C4-2B (cell line): ENCODE results near the gene KCTD16.
A peak's percentile ranks its signal among the peaks of the same experiment; 100 is the strongest.

Source experiments
- H3K27ac ChIP-seq: fragments of 450-650 bp; 2 replicates; pipeline ENCODE4 v1.5.1; 2017
- ZFX ChIP-seq: fragments of 450-650 bp; IDR thresholded peaks from 2 replicates; pipeline ENCODE4 v1.6.1; 2017
- TF ChIP-seq, protein P1 (sequence below): fragments of 450-650 bp; conservative IDR thresholded peaks from 2 replicates; pipeline ENCODE4 v1.5.1; 2017; ENCODE audit warnings: mild to moderate bottlenecking

The KCTD16 gene

GRCh38 chr5:144462577-144462976, 291.9 kb downstream of the KCTD16 start:
- no peak overlapping the region for H3K27ac ChIP-seq
- no peak for TF ChIP-seq ZFX
- TF ChIP-seq, protein P1, sequence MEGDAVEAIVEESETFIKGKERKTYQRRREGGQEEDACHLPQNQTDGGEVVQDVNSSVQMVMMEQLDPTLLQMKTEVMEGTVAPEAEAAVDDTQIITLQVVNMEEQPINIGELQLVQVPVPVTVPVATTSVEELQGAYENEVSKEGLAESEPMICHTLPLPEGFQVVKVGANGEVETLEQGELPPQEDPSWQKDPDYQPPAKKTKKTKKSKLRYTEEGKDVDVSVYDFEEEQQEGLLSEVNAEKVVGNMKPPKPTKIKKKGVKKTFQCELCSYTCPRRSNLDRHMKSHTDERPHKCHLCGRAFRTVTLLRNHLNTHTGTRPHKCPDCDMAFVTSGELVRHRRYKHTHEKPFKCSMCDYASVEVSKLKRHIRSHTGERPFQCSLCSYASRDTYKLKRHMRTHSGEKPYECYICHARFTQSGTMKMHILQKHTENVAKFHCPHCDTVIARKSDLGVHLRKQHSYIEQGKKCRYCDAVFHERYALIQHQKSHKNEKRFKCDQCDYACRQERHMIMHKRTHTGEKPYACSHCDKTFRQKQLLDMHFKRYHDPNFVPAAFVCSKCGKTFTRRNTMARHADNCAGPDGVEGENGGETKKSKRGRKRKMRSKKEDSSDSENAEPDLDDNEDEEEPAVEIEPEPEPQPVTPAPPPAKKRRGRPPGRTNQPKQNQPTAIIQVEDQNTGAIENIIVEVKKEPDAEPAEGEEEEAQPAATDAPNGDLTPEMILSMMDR = no peak

GRCh38 chr5:144463481-144464223, 293.0 kb downstream of the KCTD16 start:
- no peak overlapping the region for H3K27ac ChIP-seq
- no peak for TF ChIP-seq ZFX
- TF ChIP-seq, protein P1 = no peak

DNA sequence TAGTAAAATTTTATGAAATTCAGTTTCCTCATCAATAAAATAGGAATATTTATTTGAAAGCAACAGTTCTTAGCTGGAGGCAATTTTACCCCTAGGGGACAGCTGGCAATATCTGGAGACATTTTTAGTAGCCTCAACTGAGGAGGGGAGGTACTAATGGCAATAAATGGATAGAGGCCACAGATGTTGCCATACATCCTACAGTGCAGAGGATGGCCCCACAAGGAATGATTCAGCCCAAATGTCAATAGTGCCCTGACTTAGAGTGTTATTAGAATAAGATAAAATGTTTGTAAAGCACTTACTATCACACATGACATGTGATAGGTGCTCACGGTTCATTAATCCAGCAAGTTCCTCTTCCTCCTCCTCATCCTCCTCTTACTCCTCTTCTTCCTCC, 293.6 kb downstream of the KCTD16 start:
- no peak overlapping the region for H3K27ac ChIP-seq

DNA sequence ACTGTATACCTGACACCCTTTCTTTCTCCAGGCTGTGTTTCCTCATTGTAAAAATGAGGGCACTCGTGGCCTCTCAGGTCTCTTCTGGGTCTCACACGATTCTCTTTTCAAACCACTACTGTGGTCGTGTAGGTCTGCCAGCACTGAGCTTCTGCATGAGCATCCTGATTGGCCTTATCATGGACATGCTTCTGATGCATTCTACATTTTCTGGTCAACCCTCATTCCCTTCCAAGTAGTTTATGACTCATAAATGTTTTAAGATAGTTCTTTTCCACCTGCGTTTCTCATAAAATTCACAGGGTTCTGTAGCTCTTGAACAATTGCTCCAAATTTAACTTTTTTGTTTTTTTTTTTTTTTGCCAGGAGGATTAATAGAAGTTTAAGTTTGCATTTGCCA, 294.8 kb downstream of the KCTD16 start:
- TF ChIP-seq, protein P1 = no peak
- TF ChIP-seq ZFX = no peak
- H3K27ac ChIP-seq = no peak overlapping the region

More for the DNA sequence above, 293.6 kb downstream of the KCTD16 start:
- TF ChIP-seq, protein P1 = no peak
- TF ChIP-seq ZFX = no peak

DNA sequence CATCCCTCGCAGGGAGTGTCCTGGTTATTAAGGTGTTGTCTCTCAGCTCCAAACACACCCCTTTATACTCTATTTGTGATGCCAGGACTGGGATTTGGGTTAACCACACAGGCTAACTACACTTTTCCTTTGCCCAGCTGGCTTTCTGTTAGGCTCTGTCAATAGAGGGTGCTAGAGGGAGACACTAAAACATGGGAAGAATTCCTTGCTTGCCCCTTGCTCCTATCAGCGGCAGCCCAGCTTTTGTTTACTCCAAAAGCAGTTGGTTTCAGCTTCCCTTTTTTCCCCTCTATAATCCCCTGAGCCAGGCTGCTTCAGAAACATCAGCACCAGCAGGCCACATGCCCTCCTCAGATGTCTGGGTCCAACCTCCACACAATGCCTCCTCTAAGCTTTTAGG, 297.1 kb downstream of the KCTD16 start:
- TF ChIP-seq, protein P1 = peak; percentile 72
- TF ChIP-seq ZFX = no peak
- H3K27ac ChIP-seq = no peak overlapping the region

GRCh38 chr5:144468571-144468970, 297.9 kb downstream of the KCTD16 start:
- H3K27ac ChIP-seq = no peak overlapping the region
- TF ChIP-seq, protein P1 = no peak
- no peak for TF ChIP-seq ZFX

GRCh38 chr5:144469106-144469505, 298.4 kb downstream of the KCTD16 start:
- no peak overlapping the region for H3K27ac ChIP-seq
- TF ChIP-seq, protein P1 = no peak
- no peak for TF ChIP-seq ZFX
